ENCODE results near the gene TEX53.
A peak's percentile ranks its signal among the peaks of the same experiment; 100 is the strongest.

Gene TEX53

GRCh38 chr9:114657705-114658104, at the start of gene TEX53:
Gene TEX53 (minus strand): TSS chr9:114657805. CDS start chr9:114657774, 31 bp downstream.
- DNase-seq: no peak

- DNase-seq: no peak
Measured at GRCh38 chr9:114706711-114707110, 49.1 kb upstream of the TEX53 start.

- no peak for DNase-seq
Measured at GRCh38 chr9:114701988-114702387, 44.4 kb upstream of the TEX53 start.

- DNase-seq: no peak
Measured at GRCh38 chr9:114697951-114698351, 40.3 kb upstream of the TEX53 start.

GRCh38 chr9:114696814-114697544, 39.4 kb upstream of the TEX53 start:
- no peak for DNase-seq

GRCh38 chr9:114695948-114696347, 38.3 kb upstream of the TEX53 start:
- no peak for DNase-seq

- DNase-seq: no peak
Measured at GRCh38 chr9:114694719-114695269, 37.2 kb upstream of the TEX53 start.

- no peak for DNase-seq
Measured at GRCh38 chr9:114694146-114694545, 36.5 kb upstream of the TEX53 start.

- no peak for DNase-seq
Measured at GRCh38 chr9:114693248-114693855, 35.7 kb upstream of the TEX53 start.

- DNase-seq: no peak
Measured at GRCh38 chr9:114691956-114692295, 34.3 kb upstream of the TEX53 start.

- no peak for DNase-seq
Measured at GRCh38 chr9:114691046-114691955, 33.7 kb upstream of the TEX53 start.

- DNase-seq: no peak
Measured at GRCh38 chr9:114690308-114690707, 32.7 kb upstream of the TEX53 start.

GRCh38 chr9:114689813-114690212, 32.2 kb upstream of the TEX53 start:
- no peak for DNase-seq

GRCh38 chr9:114688909-114689610, 31.5 kb upstream of the TEX53 start:
- DNase-seq: no peak

GRCh38 chr9:114688379-114688778, 30.8 kb upstream of the TEX53 start:
- no peak for DNase-seq

GRCh38 chr9:114687034-114687433, 29.4 kb upstream of the TEX53 start:
- no peak for DNase-seq

GRCh38 chr9:114685951-114686350, 28.3 kb upstream of the TEX53 start:
- DNase-seq: no peak

- no peak for DNase-seq
Measured at GRCh38 chr9:114684036-114684435, 26.4 kb upstream of the TEX53 start.

- no peak for DNase-seq
Measured at GRCh38 chr9:114682846-114683245, 25.2 kb upstream of the TEX53 start.

- DNase-seq: peak; percentile 50
Measured at GRCh38 chr9:114681594-114682332, 24.2 kb upstream of the TEX53 start, which contains the start of gene TEX48. Gene TEX48 (minus strand): TSS chr9:114682192. CDS start chr9:114671723, 10,469 bp downstream.

GRCh38 chr9:114680259-114681001, 22.8 kb upstream of the TEX53 start:
- no peak for DNase-seq

Data from SHP77 treated with DMSO at 0.1 percent for 48 hours (cell line).